OCI-LY3 (cell line): ENCODE data around the gene ARHGAP23.

ENCODE experiments used
- H2AFZ ChIP-seq: fragments of 200-600, 300-600 bp; shearing (Covaris generic); 2 replicates; pipeline ENCODE4 v1.6.0; 2014; ENCODE audit warnings: antibody characterized with exemption, low read depth, low read length
- H3K27ac ChIP-seq: fragments of 200-600, 300-600 bp; sonication (generic); 2 replicates; pipeline ENCODE4 v1.5.1; 2014; ENCODE audit warnings: mild to moderate bottlenecking, low read length, moderate library complexity, mixed read lengths
- H3K27me3 ChIP-seq: fragments of 200-600, 300-600 bp; sonication (generic); 2 replicates; pipeline ENCODE4 v1.6.1; 2014; ENCODE audit warnings: low read depth, low read length, mixed read lengths
- H3K36me3 ChIP-seq: fragments of 200-600, 300-600 bp; sonication (generic); replicated peaks from 2 replicates; pipeline ENCODE3; 2014; ENCODE audit warnings: low read depth, low read length, mixed read lengths
- H3K4me1 ChIP-seq: fragments of 300-600, 200-600 bp; sonication (generic); 2 replicates; pipeline ENCODE4 v1.6.1; 2014; ENCODE audit warnings: low read length, mixed read lengths
- H3K4me2 ChIP-seq: fragments of 200-600, 300-600 bp; sonication (generic); 2 replicates; pipeline ENCODE4 v1.6.1; 2014; ENCODE audit warnings: low read length, mixed read lengths
- H3K4me3 ChIP-seq: fragments of 300-600, 200-600 bp; sonication (generic); 2 replicates; pipeline ENCODE4 v1.5.1; 2014; ENCODE audit warnings: antibody characterized with exemption, mild to moderate bottlenecking, low read length, moderate library complexity
- H3K79me2 ChIP-seq: fragments of 300-600, 200-600 bp; shearing (Covaris generic); 2 replicates; pipeline ENCODE4 v1.6.1; 2014; ENCODE audit warnings: mild to moderate bottlenecking, low read length, mixed read lengths
- H3K9ac ChIP-seq: fragments of 300-600, 200-600 bp; shearing (Covaris generic); 2 replicates; pipeline ENCODE4 v1.6.0; 2014; ENCODE audit warnings: mild to moderate bottlenecking, low read length, moderate library complexity
- H3K9me3 ChIP-seq: fragments of 200-600, 300-600 bp; shearing (Covaris generic); 2 replicates; pipeline ENCODE4 v1.6.1; 2014; ENCODE audit warnings: low read length, mixed read lengths; ENCODE audit not compliant: insufficient read depth
- H4K20me1 ChIP-seq: fragments of 200-600, 300-600 bp; sonication (generic); 2 replicates; pipeline ENCODE4 v1.6.1; 2016; ENCODE audit warnings: low read length, mixed read lengths; ENCODE audit not compliant: insufficient read depth
- EZH2phosphoT487 ChIP-seq: fragments of 200-600 bp; shearing (Covaris generic); IDR thresholded peaks from 2 replicates; pipeline ENCODE4 v1.6.1; 2018; ENCODE audit warnings: antibody characterized with exemption, mixed run types, low read depth
- TF ChIP-seq, protein P1 (sequence below): fragments of 200-600, 300-600 bp; sonication (generic); IDR thresholded peaks from 2 replicates; pipeline ENCODE4 v1.5.1; 2014; ENCODE audit warnings: antibody characterized with exemption, low read length, low read depth

Gene ARHGAP23

DNA sequence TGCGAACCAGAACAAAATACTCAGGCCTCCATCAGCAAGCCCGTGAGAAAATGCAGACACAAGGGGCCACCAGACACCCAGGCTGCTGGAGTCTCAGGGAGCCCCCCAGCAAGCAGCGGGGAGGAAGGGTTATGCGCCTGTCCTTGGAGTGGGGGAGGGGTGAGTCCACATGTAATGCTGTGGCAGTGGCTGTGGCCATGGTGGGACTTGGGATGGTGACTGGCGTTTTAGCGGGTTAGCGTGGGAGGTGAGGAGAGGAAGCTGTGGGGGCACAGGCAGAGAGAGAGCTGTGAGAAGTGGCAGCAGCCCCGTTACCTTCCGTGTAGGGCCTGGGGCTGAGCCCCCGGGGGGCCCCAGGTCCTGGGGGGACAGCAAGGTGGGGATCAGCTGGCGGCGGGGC is 119.2 kb downstream of the ARHGAP23 start:
- TF ChIP-seq, protein P1, sequence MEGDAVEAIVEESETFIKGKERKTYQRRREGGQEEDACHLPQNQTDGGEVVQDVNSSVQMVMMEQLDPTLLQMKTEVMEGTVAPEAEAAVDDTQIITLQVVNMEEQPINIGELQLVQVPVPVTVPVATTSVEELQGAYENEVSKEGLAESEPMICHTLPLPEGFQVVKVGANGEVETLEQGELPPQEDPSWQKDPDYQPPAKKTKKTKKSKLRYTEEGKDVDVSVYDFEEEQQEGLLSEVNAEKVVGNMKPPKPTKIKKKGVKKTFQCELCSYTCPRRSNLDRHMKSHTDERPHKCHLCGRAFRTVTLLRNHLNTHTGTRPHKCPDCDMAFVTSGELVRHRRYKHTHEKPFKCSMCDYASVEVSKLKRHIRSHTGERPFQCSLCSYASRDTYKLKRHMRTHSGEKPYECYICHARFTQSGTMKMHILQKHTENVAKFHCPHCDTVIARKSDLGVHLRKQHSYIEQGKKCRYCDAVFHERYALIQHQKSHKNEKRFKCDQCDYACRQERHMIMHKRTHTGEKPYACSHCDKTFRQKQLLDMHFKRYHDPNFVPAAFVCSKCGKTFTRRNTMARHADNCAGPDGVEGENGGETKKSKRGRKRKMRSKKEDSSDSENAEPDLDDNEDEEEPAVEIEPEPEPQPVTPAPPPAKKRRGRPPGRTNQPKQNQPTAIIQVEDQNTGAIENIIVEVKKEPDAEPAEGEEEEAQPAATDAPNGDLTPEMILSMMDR = no peak
- TF ChIP-seq EZH2phosphoT487 = no peak
- H3K9me3 ChIP-seq = no peaks in the 10 kb centered on the region
- H2AFZ ChIP-seq = no peak overlapping the region
- no peaks in the 10 kb centered on the region for H3K27me3 ChIP-seq
- H3K4me2 ChIP-seq = no peak overlapping the region
- no peak overlapping the region for H3K27ac ChIP-seq
- H3K4me1 ChIP-seq = no peaks in the 10 kb centered on the region
- H3K36me3 ChIP-seq = no peaks in the 10 kb centered on the region
- H3K9ac ChIP-seq = no peak overlapping the region
- no peaks in the 10 kb centered on the region for H3K79me2 ChIP-seq
- no peaks in the 10 kb centered on the region for H4K20me1 ChIP-seq
- no peak overlapping the region for H3K4me3 ChIP-seq

DNA sequence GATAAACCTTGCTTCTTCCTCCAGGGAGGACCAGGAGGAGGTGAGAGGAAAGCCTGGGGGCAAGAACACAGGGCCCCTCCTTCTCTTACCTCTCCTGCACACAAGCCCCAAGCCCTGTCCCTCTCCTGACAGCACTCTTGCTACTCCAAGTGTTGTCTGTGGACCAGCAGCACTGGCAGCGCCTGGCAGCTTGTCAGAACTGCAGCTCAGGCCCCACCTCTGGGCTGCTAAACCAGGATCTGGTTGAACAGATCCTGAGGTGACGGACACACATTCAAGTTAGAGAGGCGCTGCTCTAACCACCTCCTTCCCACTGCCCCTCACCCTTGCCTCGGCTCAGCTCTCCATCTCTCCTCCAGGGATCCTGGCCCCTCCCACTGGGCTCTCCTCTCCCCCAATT is 121.0 kb downstream of the ARHGAP23 start:
- no peak overlapping the region for H2AFZ ChIP-seq
- no peaks in the 10 kb centered on the region for H3K9me3 ChIP-seq
- H3K36me3 ChIP-seq = no peaks in the 10 kb centered on the region
- H3K9ac ChIP-seq = no peak overlapping the region
- no peaks in the 10 kb centered on the region for H3K27me3 ChIP-seq
- H3K27ac ChIP-seq = no peak overlapping the region
- H3K4me3 ChIP-seq = no peak overlapping the region
- no peaks in the 10 kb centered on the region for H3K79me2 ChIP-seq
- no peak overlapping the region for H3K4me2 ChIP-seq
- H3K4me1 ChIP-seq = no peaks in the 10 kb centered on the region
- H4K20me1 ChIP-seq = no peaks in the 10 kb centered on the region
- TF ChIP-seq, protein P1 = no peak
- no peak for TF ChIP-seq EZH2phosphoT487

DNA sequence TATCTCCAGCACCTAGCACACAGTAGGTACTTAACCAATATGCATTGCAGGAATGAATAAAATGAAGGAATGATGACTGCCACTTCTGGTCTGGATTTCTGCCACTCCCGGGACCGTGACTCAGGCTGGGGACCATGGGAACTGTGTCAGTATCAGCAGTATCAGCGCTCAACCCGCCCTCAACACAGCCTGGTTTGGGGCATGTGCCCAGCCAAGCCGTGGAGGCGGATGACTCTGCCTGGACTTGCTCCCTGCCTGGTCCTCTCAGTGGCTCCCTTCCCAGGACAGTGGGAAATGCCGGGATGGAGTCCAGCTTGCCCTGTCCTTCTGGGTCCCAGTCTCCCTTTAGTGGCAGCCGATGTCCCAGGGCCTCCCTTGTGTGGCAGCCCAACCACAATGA is 122.4 kb downstream of the ARHGAP23 start:
- Histone ChIP-seq H3K27ac (no peak overlapping the region), H3K9ac (no peak overlapping the region), H4K20me1 (no peaks in the 10 kb centered on the region), H3K4me3 (no peak overlapping the region), H3K79me2 (no peaks in the 10 kb centered on the region), H3K36me3 (no peaks in the 10 kb centered on the region), H2AFZ (no peak overlapping the region), H3K9me3 (no peaks in the 10 kb centered on the region), H3K27me3 (0 out of 2 replicates have a peak, but pooled peaks cover 5% of the 10 kb centered on the region), H3K4me1 (no peaks in the 10 kb centered on the region), H3K4me2 (no peak overlapping the region)
- TF ChIP-seq, protein P1 = no peak
- TF ChIP-seq EZH2phosphoT487 = no peak

DNA sequence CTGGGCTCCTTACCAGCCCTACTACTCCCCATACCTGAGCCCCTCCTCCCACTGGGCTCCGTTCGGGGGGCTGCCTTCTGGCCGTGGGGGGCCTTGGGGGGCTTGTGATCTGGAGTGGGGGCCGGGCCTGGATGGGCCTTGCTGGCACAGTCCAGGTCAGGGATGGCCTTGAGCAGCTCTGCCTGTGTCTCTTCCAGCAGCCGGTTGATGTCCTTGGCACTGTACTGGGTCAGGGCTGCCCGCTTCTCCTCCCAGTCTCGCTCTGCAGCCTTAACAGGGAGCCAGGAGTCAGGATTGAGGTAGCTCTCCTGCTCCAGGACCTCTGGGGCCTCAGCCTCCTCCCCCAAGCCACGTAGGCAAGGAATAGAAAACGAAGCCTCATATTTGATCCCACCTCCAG is 122.9 kb downstream of the ARHGAP23 start:
- TF ChIP-seq, protein P1 = no peak
- TF ChIP-seq EZH2phosphoT487 = no peak
- Histone ChIP-seq H3K79me2 (no peaks in the 10 kb centered on the region), H3K9me3 (no peaks in the 10 kb centered on the region), H3K4me2 (no peak overlapping the region), H2AFZ (no peak overlapping the region), H3K9ac (no peak overlapping the region), H3K27me3 (0 out of 2 replicates have a peak, but pooled peaks cover 5% of the 10 kb centered on the region), H3K36me3 (no peaks in the 10 kb centered on the region), H3K27ac (no peak overlapping the region), H4K20me1 (no peaks in the 10 kb centered on the region), H3K4me3 (no peak overlapping the region), H3K4me1 (peaks cover under 1% of the 10 kb centered on the region)
